Measurements from ENCODE around the gene NCK2.

NCK2 gene

DNA sequence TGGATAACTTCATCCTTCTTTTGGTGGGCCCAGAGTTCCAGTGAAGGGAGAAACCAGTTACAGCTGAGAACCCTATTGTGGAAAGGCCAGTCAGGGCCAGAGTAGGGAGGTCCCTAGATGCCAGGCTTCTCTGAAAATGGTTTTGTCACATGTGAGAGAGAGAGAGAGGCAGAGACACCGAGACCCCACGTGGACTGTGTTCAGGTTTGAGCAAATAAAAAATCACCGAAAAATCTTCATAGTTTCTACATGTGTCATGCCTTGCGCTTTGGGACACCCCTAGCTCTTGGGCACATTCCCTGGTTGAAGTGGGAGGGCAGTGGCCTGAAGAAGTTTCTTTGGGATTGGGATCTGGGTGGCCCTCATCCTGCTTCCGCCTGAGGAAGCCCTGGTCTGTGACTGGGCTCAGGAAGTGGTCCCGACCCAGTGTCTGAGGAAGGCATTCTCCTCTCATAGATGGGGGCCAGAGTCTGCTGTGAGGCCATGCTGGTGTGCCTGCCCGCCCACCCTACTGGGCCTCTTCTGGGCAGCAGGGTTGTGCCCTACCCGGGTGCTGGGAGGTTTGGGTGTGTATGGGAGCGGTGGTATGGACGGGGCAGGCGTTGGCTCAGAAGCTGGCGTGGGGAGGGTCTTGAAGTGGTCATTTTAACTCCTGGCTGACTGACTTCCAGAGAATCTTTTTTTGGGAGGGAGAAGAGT lies 16.1 kb downstream of the NCK2 start:
- H3K4me1 ChIP-seq = no peaks in the 10 kb centered on the region
- no peaks in the 10 kb centered on the region for H3K36me3 ChIP-seq
- TF ChIP-seq, protein P1, sequence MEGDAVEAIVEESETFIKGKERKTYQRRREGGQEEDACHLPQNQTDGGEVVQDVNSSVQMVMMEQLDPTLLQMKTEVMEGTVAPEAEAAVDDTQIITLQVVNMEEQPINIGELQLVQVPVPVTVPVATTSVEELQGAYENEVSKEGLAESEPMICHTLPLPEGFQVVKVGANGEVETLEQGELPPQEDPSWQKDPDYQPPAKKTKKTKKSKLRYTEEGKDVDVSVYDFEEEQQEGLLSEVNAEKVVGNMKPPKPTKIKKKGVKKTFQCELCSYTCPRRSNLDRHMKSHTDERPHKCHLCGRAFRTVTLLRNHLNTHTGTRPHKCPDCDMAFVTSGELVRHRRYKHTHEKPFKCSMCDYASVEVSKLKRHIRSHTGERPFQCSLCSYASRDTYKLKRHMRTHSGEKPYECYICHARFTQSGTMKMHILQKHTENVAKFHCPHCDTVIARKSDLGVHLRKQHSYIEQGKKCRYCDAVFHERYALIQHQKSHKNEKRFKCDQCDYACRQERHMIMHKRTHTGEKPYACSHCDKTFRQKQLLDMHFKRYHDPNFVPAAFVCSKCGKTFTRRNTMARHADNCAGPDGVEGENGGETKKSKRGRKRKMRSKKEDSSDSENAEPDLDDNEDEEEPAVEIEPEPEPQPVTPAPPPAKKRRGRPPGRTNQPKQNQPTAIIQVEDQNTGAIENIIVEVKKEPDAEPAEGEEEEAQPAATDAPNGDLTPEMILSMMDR (IDR thresholded peaks at IDR 0.05; ENCODE audit: low read depth, low read length) = no peak
- no peak for DNase-seq
- no peaks in the 10 kb centered on the region for H3K9me3 ChIP-seq
- H3K27me3 ChIP-seq = no peaks in the 10 kb centered on the region
- H3K4me3 ChIP-seq (ENCODE audit: low read depth, low read length) = no peak overlapping the region

DNA sequence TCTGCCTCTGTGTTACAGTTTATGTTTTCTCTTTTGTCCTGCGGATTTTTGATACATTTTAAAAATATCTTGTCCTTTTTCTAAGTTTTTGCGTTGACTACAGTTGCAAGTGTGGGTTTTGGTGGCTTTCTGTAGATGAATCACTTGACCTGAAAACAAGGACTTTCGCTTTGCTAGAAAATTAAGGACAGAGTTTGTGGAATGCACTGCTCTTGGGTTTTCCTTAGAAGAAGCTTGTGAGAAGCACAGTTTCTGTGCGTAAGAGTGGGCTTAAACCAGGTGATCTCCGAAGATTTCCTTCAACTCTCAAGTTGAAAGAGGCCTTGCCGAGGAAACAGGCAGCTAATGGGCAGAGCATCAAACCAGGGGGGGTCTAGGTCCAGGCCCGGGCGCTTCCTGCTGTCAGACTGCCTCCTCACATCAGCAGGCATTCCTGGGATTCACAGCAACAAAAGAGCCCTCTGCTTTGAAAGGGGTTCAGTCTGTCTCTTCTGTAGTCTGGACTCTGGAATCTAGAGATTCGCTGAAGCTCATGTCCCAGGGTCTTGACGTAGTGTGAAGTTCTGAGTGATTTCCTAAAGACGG lies 17.3 kb downstream of the NCK2 start:
- no peak for DNase-seq

DNA sequence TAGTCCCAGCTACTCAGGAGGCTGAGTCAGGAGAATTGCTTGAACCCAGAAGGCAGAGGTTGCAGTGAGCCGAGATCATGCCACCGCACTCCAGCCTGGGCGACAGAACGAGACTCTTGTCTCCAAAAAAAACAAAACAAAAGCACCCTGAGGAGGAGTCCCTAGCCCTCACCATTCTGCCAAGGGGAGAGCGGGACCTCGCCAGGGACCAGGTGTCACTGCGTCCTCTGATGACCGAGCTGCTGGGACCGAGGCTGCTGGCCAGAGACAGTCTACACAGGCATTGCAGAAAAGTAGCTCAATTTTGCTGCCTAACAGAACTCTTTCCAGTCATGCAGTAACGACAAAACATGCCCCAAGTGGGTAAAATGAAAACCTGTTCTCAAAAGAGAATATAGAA lies 18.4 kb downstream of the NCK2 start:
- no peak for DNase-seq
- Histone ChIP-seq H3K9me3 (no peaks in the 10 kb centered on the region), H3K27me3 (no peaks in the 10 kb centered on the region), H3K4me3 (ENCODE audit: low read depth, low read length) (no peak overlapping the region), H3K36me3 (no peaks in the 10 kb centered on the region), H3K4me1 (no peaks in the 10 kb centered on the region)
- TF ChIP-seq, protein P1 (IDR thresholded peaks at IDR 0.05; ENCODE audit: low read depth, low read length) = no peak

More for the DNA sequence above, 17.3 kb downstream of the NCK2 start:
- TF ChIP-seq, protein P1 (IDR thresholded peaks at IDR 0.05; ENCODE audit: low read depth, low read length) = no peak
- Histone ChIP-seq H3K4me3 (ENCODE audit: low read depth, low read length) (no peak overlapping the region), H3K4me1 (no peaks in the 10 kb centered on the region), H3K9me3 (no peaks in the 10 kb centered on the region), H3K36me3 (no peaks in the 10 kb centered on the region), H3K27me3 (no peaks in the 10 kb centered on the region)

DNA sequence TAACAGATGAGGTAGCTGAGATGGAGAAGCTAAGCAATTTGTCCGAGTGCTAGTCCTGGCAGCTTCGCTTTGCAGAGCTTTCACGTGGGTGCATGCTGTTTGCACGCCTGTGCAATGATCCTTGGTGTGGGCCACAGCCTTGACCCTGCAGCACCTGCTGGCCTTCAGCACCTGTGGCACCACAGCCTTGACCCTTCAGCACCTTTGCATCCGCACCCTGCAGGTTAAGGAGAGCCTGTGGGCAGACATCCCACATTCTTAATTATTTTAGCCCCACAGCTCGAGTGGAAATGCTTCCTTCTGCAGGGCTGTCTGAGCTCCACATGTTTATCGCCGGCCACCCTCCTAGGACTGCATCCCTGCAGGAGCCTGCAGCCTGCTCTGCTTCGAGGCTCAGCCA lies 19.3 kb downstream of the NCK2 start:
- DNase-seq = no peak
- Histone ChIP-seq H3K4me3 (ENCODE audit: low read depth, low read length) (no peak overlapping the region), H3K9me3 (no peaks in the 10 kb centered on the region), H3K27me3 (no peaks in the 10 kb centered on the region), H3K36me3 (no peaks in the 10 kb centered on the region), H3K4me1 (no peaks in the 10 kb centered on the region)
- TF ChIP-seq, protein P1 (IDR thresholded peaks at IDR 0.05; ENCODE audit: low read depth, low read length) = no peak

DNA sequence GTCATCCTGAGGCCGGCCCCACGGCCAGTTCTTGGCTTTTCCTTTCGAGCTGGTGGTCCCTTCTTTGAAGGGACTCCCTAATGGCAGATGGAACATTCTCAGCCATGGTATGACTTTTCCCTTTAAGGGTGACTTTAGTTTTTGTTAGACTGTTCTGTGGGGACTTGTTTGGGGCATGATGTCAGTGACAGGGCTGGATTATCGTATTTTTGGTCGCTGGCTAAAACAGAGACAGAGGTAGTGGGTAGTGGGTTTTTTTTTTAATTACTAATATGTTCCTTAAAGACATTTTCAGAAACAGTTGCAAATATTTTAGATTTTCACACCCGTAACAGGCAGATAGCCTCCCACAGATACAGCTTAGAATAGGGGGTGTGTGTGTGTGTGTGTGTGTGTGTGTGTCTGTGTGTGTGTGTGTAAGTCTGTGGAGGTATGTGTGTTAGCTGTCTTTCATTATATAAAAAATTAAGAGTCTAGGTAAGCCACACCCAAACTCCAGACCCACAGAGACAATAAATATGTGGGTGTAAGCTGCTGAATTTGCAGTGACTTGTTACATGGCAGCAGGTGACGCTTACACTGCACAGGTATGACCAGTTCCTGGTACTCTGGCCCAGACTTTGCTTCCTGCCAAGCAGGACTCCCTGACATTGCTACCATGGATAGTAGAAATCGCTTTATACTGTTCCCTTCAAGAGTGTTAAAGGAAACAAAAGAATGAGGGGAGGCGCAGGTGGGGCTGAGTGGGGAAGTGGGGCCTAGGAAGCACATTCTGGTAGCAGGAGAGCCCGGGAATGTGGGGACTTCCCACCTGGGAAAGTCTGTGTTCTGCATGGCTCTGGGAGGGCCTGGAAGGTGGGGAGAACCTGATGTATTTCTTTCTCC lies 20.9 kb downstream of the NCK2 start:
- no peak for DNase-seq
- TF ChIP-seq, protein P1 (IDR thresholded peaks at IDR 0.05; ENCODE audit: low read depth, low read length) = no peak
- Histone ChIP-seq H3K4me3 (ENCODE audit: low read depth, low read length) (no peak overlapping the region), H3K36me3 (no peaks in the 10 kb centered on the region), H3K9me3 (no peaks in the 10 kb centered on the region), H3K4me1 (no peaks in the 10 kb centered on the region), H3K27me3 (no peaks in the 10 kb centered on the region)

All from BE2C (cell line).